CD4-positive, alpha-beta T cell (primary cell): ENCODE results near the gene CSRNP3. TPM values are rescaled to one million over a fixed set of nuclear protein-coding genes. Genes with fewer than 3 reads are reported as not detected.

Source experiments
- ATAC-seq: fragments of 200-7000 bp; cut with Tn5 transposase; one replicate; pipeline ENCODE4 v1.10.0; 2022; ENCODE audit warnings: mild to moderate bottlenecking; ENCODE audit not compliant: poor library complexity
- CTCF ChIA-PET: fragments of 350-600 bp; sonication (Branson Sonifier 250); formaldehyde crosslinking; loops from one replicate; lab custom pipeline; 2021; ENCODE audit warnings: antibody characterized with exemption, inconsistent platforms; lab: Charles Lee
- POLR2A ChIA-PET: fragments of 350-600 bp; sonication (Branson Sonifier 250); formaldehyde crosslinking; loops from one replicate; lab custom pipeline; 2021; ENCODE audit warnings: antibody characterized with exemption, inconsistent platforms; lab: Charles Lee
- DNase-seq, 14 experiments: peaks; one replicate each; pipeline ENCODE4 v3.0.0-alpha.2; 2013 to 2020; ENCODE audit warnings: mixed read lengths in 2 of 14
- H3K27ac ChIP-seq, 2 donors: one replicate each; pipeline versions ENCODE4 v1.5.1 to v1.7.0; 2013; ENCODE audit warnings: low read length in 2 of 2, low read depth in 1 of 2, mild to moderate bottlenecking in 1 of 2
- H3K27me3 ChIP-seq, 2 experiments: 1 replicate in 1 of 2; 2 replicates in 1 of 2; pipeline versions ENCODE4 v1.6.1 to v1.7.0; 2013; ENCODE audit warnings: low read length in 2 of 2, control low read depth in 1 of 2, mild to moderate bottlenecking in 1 of 2, moderate library complexity in 1 of 2; ENCODE audit not compliant: insufficient read depth in 2 of 2, control insufficient read depth in 1 of 2
- H3K36me3 ChIP-seq: one replicate; pipeline ENCODE4 v1.6.1; 2013; ENCODE audit warnings: low read length, control low read depth; ENCODE audit not compliant: insufficient read depth
- H3K4me1 ChIP-seq: one replicate; pipeline ENCODE4 v1.6.1; 2013; ENCODE audit warnings: low read length, control low read depth; ENCODE audit not compliant: insufficient read depth
- H3K4me3 ChIP-seq: one replicate; pipeline ENCODE4 v1.5.1; 2013; ENCODE audit warnings: mild to moderate bottlenecking, low read length, moderate library complexity
- H3K9me3 ChIP-seq, 2 experiments: 1 replicate in 1 of 2; 2 replicates in 1 of 2; pipeline versions ENCODE4 v1.6.1 to v1.7.0; 2013; ENCODE audit warnings: low read length in 2 of 2, mild to moderate bottlenecking in 2 of 2, control low read depth in 1 of 2, moderate library complexity in 1 of 2; ENCODE audit not compliant: control insufficient read depth in 1 of 2, insufficient read depth in 1 of 2
- H3K27ac Mint-ChIP-seq: one replicate; pipeline ENCODE4 v1.8.0; 2020; ENCODE audit warnings: mixed read lengths
- H3K27me3 Mint-ChIP-seq: one replicate; pipeline ENCODE4 v1.8.0; 2021; ENCODE audit warnings: mixed read lengths
- H3K36me3 Mint-ChIP-seq: one replicate; pipeline ENCODE4 v1.8.0; 2021; ENCODE audit warnings: low read depth, mixed read lengths
- H3K4me1 Mint-ChIP-seq: one replicate; pipeline ENCODE4 v1.8.0; 2021; ENCODE audit warnings: low read depth, mixed read lengths
- H3K4me3 Mint-ChIP-seq: one replicate; pipeline ENCODE4 v1.8.0; 2020; ENCODE audit warnings: mild to moderate bottlenecking, mixed read lengths
- H3K9me3 Mint-ChIP-seq: one replicate; pipeline ENCODE4 v1.8.0; 2020; ENCODE audit warnings: mixed read lengths
- intact Hi-C, 2 experiments: fragments of 100-400 bp; cut with DNase I in 1 of 2; cut with micrococcal nuclease in 1 of 2; formaldehyde crosslinking; loops; one replicate each; pipeline versions ENCODE4 v1.15.1 to v1.9.0; 2023 to 2025; cut with DNase I, micrococcal nuclease
- total RNA-seq, 174 experiments: library from RNA in 2 of 174; stranded (reverse) in 2 of 174; gene quantifications; one replicate each; pipeline ENCODE4 v1.2.3 and lab custom pipeline; 2021 to 2026
- TF ChIP-seq, protein P1 (sequence below): fragments of 200-600 bp; IDR thresholded peaks from one replicate; pipeline ENCODE4 v1.8.0; 2022; ENCODE audit warnings: antibody characterized with exemption, mild to moderate bottlenecking

The CSRNP3 gene
- total RNA-seq, 2 experiments from 2014 or later = not detected

- H3K36me3 ChIP-seq = no peaks in the 10 kb centered on the region
- H3K9me3 ChIP-seq = no peaks in the 10 kb centered on the region
- TF ChIP-seq, protein P1, sequence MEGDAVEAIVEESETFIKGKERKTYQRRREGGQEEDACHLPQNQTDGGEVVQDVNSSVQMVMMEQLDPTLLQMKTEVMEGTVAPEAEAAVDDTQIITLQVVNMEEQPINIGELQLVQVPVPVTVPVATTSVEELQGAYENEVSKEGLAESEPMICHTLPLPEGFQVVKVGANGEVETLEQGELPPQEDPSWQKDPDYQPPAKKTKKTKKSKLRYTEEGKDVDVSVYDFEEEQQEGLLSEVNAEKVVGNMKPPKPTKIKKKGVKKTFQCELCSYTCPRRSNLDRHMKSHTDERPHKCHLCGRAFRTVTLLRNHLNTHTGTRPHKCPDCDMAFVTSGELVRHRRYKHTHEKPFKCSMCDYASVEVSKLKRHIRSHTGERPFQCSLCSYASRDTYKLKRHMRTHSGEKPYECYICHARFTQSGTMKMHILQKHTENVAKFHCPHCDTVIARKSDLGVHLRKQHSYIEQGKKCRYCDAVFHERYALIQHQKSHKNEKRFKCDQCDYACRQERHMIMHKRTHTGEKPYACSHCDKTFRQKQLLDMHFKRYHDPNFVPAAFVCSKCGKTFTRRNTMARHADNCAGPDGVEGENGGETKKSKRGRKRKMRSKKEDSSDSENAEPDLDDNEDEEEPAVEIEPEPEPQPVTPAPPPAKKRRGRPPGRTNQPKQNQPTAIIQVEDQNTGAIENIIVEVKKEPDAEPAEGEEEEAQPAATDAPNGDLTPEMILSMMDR = no peak
- H3K27ac Mint-ChIP-seq = peak overlapping the region; percentile 25
- intact Hi-C loops = no loop called here
- CTCF ChIA-PET = no interaction called here
- H3K4me3 ChIP-seq = no peak overlapping the region
- no peaks in the 10 kb centered on the region for H3K27me3 Mint-ChIP-seq
- H3K36me3 Mint-ChIP-seq = no peaks in the 10 kb centered on the region
- H3K9me3 Mint-ChIP-seq = no peaks in the 10 kb centered on the region
- H3K4me1 Mint-ChIP-seq = peaks cover 35% of the 10 kb centered on the region
- H3K27me3 ChIP-seq = no peaks in the 10 kb centered on the region
- ATAC-seq (peak; percentile 66), DNase-seq (peak in 3 of 14 experiments; percentile 8 to 30 (median 17))
- no peak overlapping the region for H3K4me3 Mint-ChIP-seq
- peaks cover 2% of the 10 kb centered on the region for H3K4me1 ChIP-seq
- POLR2A ChIA-PET = no interaction called here
- no peak overlapping the region for H3K27ac ChIP-seq
These were observed 26.0 kb upstream of the CSRNP3 start for GRCh38 chr2:165443511-165443910.

DNA sequence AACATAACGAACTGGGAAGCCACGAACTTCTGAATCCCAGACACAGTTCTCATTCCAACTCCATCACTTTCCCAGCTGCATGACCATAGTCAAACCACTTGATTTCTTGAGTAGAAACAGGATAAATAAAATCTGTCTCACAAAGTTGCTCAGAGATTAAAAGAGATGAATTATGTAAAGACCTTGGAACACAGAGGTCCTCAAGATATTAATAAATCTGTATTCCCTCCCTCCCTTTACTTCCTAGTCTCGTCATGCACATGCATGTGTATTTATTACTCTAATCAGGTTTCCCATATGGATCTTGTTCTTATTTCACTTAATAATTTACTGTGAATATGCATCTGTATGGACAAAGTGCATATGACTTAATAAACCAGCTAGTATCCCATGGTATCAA, 21.1 kb upstream of the CSRNP3 start:
- no peaks in the 10 kb centered on the region for H3K9me3 Mint-ChIP-seq
- CTCF ChIA-PET = no interaction called here
- no peak for ATAC-seq
- H3K27ac Mint-ChIP-seq = no peak overlapping the region
- peaks cover 2% of the 10 kb centered on the region for H3K4me1 ChIP-seq
- no peak for DNase-seq
- H3K36me3 Mint-ChIP-seq = no peaks in the 10 kb centered on the region
- intact Hi-C loops = no loop called here
- POLR2A ChIA-PET = no interaction called here
- no peak overlapping the region for H3K4me3 ChIP-seq
- H3K27me3 Mint-ChIP-seq = no peaks in the 10 kb centered on the region
- H3K4me1 Mint-ChIP-seq = peaks cover 15% of the 10 kb centered on the region
- no peaks in the 10 kb centered on the region for H3K9me3 ChIP-seq
- no peaks in the 10 kb centered on the region for H3K27me3 ChIP-seq
- H3K27ac ChIP-seq = no peak overlapping the region
- H3K4me3 Mint-ChIP-seq = no peak overlapping the region
- TF ChIP-seq, protein P1 = no peak
- H3K36me3 ChIP-seq = no peaks in the 10 kb centered on the region

GRCh38 chr2:165450156-165450555, 19.3 kb upstream of the CSRNP3 start:
- TF ChIP-seq, protein P1 = no peak
- H3K9me3 Mint-ChIP-seq = no peaks in the 10 kb centered on the region
- H3K36me3 Mint-ChIP-seq = no peaks in the 10 kb centered on the region
- H3K27me3 ChIP-seq = no peaks in the 10 kb centered on the region
- DNase-seq (no peak), ATAC-seq (no peak)
- no peak overlapping the region for H3K27ac ChIP-seq
- POLR2A ChIA-PET = interaction anchor here (0.9 kb wide), 1 partner anchor 10 kb away, joined by 4 read pairs; no protein-coding TSS in a partner anchor
- no peaks in the 10 kb centered on the region for H3K27me3 Mint-ChIP-seq
- CTCF ChIA-PET = interaction anchor here (0.6 to 1.0 kb wide), 2 partner anchors 8 to 20 kb away, joined by 3 read pairs; no protein-coding TSS in a partner anchor
- no peak overlapping the region for H3K4me3 Mint-ChIP-seq
- H3K4me3 ChIP-seq = no peak overlapping the region
- no peaks in the 10 kb centered on the region for H3K9me3 ChIP-seq
- H3K4me1 ChIP-seq = no peaks in the 10 kb centered on the region
- no peak overlapping the region for H3K27ac Mint-ChIP-seq
- H3K4me1 Mint-ChIP-seq = no peaks in the 10 kb centered on the region
- H3K36me3 ChIP-seq = no peaks in the 10 kb centered on the region
- intact Hi-C loops = no loop called here
